C4-2B (cell line): ENCODE results near the gene TSPO2.
"Not testable (repeated sequence)": the region's sequence is repeated elsewhere in the genome, so short reads cannot be mapped to it uniquely, and the experiment has no call there.

ENCODE experiments used
- H3K27ac ChIP-seq: fragments of 450-650 bp; 2 replicates; pipeline ENCODE4 v1.5.1; 2017
- CTCF ChIP-seq: fragments of 450-650 bp; conservative IDR thresholded peaks from 2 replicates; pipeline ENCODE4 v1.5.1; 2017; ENCODE audit warnings: mild to moderate bottlenecking
- ZFX ChIP-seq: fragments of 450-650 bp; IDR thresholded peaks from 2 replicates; pipeline ENCODE4 v1.6.1; 2017

The TSPO2 gene

GRCh38 chr6:41000248-41000647 lies 42.0 kb upstream of the TSPO2 start:
- H3K27ac ChIP-seq, result peak overlapping the region; percentile 12; the same call in 1 of the 2 replicates
- no peak for TF ChIP-seq ZFX
- no peak for TF ChIP-seq CTCF

- no peak overlapping the region for H3K27ac ChIP-seq
- TF ChIP-seq CTCF, result no peak
- TF ChIP-seq ZFX, result no peak
Observed at GRCh38 chr6:41002168-41002567, 40.1 kb upstream of the TSPO2 start.

GRCh38 chr6:41006217-41006616 lies 36.0 kb upstream of the TSPO2 start:
- not testable (repeated sequence) for H3K27ac ChIP-seq
- TF ChIP-seq CTCF, result peak; percentile 87

- not testable (repeated sequence) for H3K27ac ChIP-seq
Observed at GRCh38 chr6:41006980-41007379, 35.3 kb upstream of the TSPO2 start.

GRCh38 chr6:41008011-41008410 lies 34.3 kb upstream of the TSPO2 start:
- H3K27ac ChIP-seq, result no peak overlapping the region
- no peak for TF ChIP-seq ZFX
- TF ChIP-seq CTCF, result no peak

GRCh38 chr6:41009669-41010068 lies 32.6 kb upstream of the TSPO2 start:
- H3K27ac ChIP-seq, result no peak overlapping the region
- TF ChIP-seq ZFX, result no peak
- no peak for TF ChIP-seq CTCF

DNA sequence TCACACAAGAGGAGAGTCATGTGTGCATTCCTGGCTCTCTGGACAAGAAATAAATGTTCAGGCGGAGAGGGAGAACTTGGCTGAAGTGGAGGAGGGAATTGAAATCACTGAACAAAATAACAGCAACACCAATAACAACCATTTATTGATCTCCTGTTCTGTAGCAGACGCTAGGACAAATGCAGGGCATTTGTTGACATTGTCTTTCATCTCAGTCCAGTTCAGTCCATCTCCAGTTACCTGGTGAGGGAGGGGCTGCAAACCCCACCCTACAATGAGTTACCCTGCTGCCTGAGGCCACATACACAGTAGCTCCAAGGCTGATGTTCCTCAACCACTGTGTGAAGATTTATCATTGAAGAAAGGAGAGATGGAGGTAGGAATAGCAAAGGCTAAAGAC lies 30.6 kb upstream of the TSPO2 start:
- no peak overlapping the region for H3K27ac ChIP-seq
- no peak for TF ChIP-seq CTCF
- no peak for TF ChIP-seq ZFX

- TF ChIP-seq CTCF (no peak), ZFX (no peak)
- H3K27ac ChIP-seq, result no peak overlapping the region
Observed at GRCh38 chr6:41013466-41014153, 28.7 kb upstream of the TSPO2 start.
